AG09309 (cell line): Measurements from ENCODE around the gene LGALS14.
"Not testable (repeated sequence)": the region's sequence is repeated elsewhere in the genome, so short reads cannot be mapped to it uniquely, and the experiment has no call there.

Source experiments
- DNase-seq: peaks from one replicate; pipeline ENCODE4 v3.0.0-alpha.2; 2010; ENCODE audit warnings: low read depth
- H3K4me3 ChIP-seq: 2 replicates; pipeline ENCODE4 v1.5.1; 2011; ENCODE audit warnings: mild to moderate bottlenecking, low read depth, low read length, moderate library complexity; ENCODE audit not compliant: control insufficient read depth
- TF ChIP-seq, protein P1 (sequence below): IDR thresholded peaks from 2 replicates; pipeline ENCODE4 v1.5.1; 2011; ENCODE audit warnings: mild to moderate bottlenecking, low read depth, low read length, inconsistent platforms; ENCODE audit not compliant: insufficient read depth, control insufficient read depth; ENCODE audit errors: missing control alignments

LGALS14 gene, protein sequence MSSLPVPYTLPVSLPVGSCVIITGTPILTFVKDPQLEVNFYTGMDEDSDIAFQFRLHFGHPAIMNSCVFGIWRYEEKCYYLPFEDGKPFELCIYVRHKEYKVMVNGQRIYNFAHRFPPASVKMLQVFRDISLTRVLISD

GRCh38 chr19:39704181-39705044 is at the start of gene LGALS14:
Gene LGALS14 (plus strand): TSS chr19:39704481. CDS start chr19:39704529, 48 bp downstream.
- TF ChIP-seq, protein P1, sequence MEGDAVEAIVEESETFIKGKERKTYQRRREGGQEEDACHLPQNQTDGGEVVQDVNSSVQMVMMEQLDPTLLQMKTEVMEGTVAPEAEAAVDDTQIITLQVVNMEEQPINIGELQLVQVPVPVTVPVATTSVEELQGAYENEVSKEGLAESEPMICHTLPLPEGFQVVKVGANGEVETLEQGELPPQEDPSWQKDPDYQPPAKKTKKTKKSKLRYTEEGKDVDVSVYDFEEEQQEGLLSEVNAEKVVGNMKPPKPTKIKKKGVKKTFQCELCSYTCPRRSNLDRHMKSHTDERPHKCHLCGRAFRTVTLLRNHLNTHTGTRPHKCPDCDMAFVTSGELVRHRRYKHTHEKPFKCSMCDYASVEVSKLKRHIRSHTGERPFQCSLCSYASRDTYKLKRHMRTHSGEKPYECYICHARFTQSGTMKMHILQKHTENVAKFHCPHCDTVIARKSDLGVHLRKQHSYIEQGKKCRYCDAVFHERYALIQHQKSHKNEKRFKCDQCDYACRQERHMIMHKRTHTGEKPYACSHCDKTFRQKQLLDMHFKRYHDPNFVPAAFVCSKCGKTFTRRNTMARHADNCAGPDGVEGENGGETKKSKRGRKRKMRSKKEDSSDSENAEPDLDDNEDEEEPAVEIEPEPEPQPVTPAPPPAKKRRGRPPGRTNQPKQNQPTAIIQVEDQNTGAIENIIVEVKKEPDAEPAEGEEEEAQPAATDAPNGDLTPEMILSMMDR = no peak
- H3K4me3 ChIP-seq = no peak within 1 kb of the TSS

GRCh38 chr19:39655613-39656012 is 48.7 kb upstream of the LGALS14 start, which contains the start of gene LGALS16:
Gene LGALS16 (plus strand): TSS chr19:39655913. CDS start chr19:39655962, 49 bp downstream.
- H3K4me3 ChIP-seq = no peak within 1 kb of the TSS
- TF ChIP-seq, protein P1 = no peak
- no peak for DNase-seq

More at GRCh38 chr19:39704181-39705044, at the start of gene LGALS14:
- no peak for DNase-seq

- TF ChIP-seq, protein P1 = no peak
- H3K4me3 ChIP-seq = no peak overlapping the region
- DNase-seq = no peak
Observed at GRCh38 chr19:39659791-39660190, 44.5 kb upstream of the LGALS14 start.

GRCh38 chr19:39660661-39661060 is 43.6 kb upstream of the LGALS14 start:
- TF ChIP-seq, protein P1 = no peak
- DNase-seq = no peak
- no peak overlapping the region for H3K4me3 ChIP-seq

- no peak for DNase-seq
- no peak overlapping the region for H3K4me3 ChIP-seq
- TF ChIP-seq, protein P1 = no peak
Observed at GRCh38 chr19:39661565-39661964, 42.7 kb upstream of the LGALS14 start.

GRCh38 chr19:39669860-39670259 is 34.4 kb upstream of the LGALS14 start:
- DNase-seq, H3K4me3 ChIP-seq: not testable (repeated sequence)

- TF ChIP-seq, protein P1 = no peak
- H3K4me3 ChIP-seq = no peak overlapping the region
- no peak for DNase-seq
Observed at GRCh38 chr19:39670998-39671397, 33.3 kb upstream of the LGALS14 start.
